GM13976 (cell line): ENCODE measurements around the gene HCN3.
"Not testable (repeated sequence)": the region's sequence is repeated elsewhere in the genome, so short reads cannot be mapped to it uniquely, and the experiment has no call there.

Experiments
- DNase-seq: peaks from one replicate; pipeline ENCODE4 v3.0.0; 2012; ENCODE audit warnings: low spot score
- in situ Hi-C: fragments of 300-500 bp; cut with MboI; formaldehyde crosslinking; loops from one replicate; pipeline ENCODE4 v1.12.0; 2022; ENCODE audit warnings: low sequenced_read_pairs, mixed read lengths, inconsistent platforms; ENCODE audit not compliant: unreplicated experiment
- TF ChIP-seq, protein P1 (sequence below): IDR thresholded peaks from 2 replicates; pipeline ENCODE4 v1.5.1; 2012; ENCODE audit warnings: borderline replicate concordance, mild to moderate bottlenecking; ENCODE audit not compliant: insufficient read depth; ENCODE audit errors: extremely low read depth, missing control alignments, control extremely low read depth

Gene HCN3

DNA sequence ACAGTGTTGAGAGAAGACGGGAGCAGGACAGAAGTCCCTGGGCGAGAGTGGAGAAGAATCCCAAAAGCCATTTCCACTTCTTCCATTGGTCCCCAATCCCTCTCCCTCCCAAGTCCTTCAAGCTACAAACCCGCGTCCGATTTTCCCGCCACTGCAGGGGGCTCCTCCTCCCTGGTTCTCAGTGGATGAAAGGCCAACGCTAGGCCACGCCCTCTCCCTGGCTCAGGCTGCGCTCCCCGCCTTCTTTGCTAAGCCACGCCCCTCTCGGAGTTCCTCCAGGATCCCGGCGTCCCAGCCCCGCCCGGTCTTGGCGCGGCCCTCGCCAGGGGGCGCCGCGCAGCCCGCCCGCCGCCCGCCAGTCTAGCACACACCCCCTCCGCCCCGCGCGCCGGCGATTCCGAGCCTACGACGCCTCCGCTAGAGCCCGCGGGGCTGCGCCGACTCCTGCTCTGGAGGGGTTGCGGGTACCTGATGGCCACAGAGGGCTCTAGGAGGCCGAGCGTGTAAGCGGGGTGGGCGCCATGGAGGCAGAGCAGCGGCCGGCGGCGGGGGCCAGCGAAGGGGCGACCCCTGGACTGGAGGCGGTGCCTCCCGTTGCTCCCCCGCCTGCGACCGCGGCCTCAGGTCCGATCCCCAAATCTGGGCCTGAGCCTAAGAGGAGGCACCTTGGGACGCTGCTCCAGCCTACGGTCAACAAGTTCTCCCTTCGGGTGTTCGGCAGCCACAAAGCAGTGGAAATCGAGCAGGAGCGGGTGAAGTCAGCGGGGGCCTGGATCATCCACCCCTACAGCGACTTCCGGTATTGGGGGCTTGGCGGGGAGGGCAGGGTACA lies at the start of gene HCN3:
Gene HCN3, plus strand, starts transcription at position 394 of the 832 bp plus-strand sequence. Its CDS starts 128 bp downstream, at position 522.
- TF ChIP-seq, protein P1, sequence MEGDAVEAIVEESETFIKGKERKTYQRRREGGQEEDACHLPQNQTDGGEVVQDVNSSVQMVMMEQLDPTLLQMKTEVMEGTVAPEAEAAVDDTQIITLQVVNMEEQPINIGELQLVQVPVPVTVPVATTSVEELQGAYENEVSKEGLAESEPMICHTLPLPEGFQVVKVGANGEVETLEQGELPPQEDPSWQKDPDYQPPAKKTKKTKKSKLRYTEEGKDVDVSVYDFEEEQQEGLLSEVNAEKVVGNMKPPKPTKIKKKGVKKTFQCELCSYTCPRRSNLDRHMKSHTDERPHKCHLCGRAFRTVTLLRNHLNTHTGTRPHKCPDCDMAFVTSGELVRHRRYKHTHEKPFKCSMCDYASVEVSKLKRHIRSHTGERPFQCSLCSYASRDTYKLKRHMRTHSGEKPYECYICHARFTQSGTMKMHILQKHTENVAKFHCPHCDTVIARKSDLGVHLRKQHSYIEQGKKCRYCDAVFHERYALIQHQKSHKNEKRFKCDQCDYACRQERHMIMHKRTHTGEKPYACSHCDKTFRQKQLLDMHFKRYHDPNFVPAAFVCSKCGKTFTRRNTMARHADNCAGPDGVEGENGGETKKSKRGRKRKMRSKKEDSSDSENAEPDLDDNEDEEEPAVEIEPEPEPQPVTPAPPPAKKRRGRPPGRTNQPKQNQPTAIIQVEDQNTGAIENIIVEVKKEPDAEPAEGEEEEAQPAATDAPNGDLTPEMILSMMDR, result peak; percentile 68
- peak; percentile 99 for DNase-seq
- in situ Hi-C loops, result no loop called here

DNA sequence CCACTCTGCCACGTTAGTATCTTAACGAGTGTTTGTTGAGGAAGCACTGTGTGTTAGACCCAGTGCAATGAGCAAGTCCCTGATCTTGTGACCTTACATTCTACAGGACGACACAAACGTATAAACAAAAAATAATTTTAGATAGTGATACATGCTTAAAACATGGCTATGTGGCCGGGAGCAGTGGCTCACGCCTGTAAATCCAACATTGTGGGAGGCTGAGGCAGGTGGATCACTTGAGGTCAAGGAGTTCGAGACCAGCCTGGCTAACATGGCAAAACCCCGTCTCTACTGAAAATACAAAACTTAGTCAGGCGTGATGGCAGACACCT lies 49.2 kb upstream of the HCN3 start:
- no peak for DNase-seq
- TF ChIP-seq, protein P1, result no peak
- in situ Hi-C loops, result no loop called here

DNA sequence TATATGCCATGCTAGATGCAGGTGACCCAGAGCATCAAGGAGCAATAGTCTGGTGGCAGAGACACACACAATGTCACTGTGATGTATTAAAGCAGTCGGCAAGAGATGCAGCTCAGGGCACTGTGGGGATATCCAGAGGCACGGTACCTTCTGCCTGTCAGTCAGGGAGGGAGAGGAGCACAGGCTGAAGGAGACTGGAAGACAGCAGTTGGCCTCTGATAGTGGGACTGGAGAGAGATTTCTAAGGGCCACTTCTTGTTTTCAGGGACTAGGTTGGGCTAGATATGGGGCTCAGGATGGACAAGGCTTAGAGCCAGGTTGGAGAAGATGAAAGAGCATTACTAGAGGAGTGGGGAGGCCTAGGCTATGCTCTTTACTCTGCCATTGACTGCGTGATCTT lies 46.0 kb upstream of the HCN3 start:
- in situ Hi-C loops, DNase-seq: not testable (repeated sequence)

DNA sequence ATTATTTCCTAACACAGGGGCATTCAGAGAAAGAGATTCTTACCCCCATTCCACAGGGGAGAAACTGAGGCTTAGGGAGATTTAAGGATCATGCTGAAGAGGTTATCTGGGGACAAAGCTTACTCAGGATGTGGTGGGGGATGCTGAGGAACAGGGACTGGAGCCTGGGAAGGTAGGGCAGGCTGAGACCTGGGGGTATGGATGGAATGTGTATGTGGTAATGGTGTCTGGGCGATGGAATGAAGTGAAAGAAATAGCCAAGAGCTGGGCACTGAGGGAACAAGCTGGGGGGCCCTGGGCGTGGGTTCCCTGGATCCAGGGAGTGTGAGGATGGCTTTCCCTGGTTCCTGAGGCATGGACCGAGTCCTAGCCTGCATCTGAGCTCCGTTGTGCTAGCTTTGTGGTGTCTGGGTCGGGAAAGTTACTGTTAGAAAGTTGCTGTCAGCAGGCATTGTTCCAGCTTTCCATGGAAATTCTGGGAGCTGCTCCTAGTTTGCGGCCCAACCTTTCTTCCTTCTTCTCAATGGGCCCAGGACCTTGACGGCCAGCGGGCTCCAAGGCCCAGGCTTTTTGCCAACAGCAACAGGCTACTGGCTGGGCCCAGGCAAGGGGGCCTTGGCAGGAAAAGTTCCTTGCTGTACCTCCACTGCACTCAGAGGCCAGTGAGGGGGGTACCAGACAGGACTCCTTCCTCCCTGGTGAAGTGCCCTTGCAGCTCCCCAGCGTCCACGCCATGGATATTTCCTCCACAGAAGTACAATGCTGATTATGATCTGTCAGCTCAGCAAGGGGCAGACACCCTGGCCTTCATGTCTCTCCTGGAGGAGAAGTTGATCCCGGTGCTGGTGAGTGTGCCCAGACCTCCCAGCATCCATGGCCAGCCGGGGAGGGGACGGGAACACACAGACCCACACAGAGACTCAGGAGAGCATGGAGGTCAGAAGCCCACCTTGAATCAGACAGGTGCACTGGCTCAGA lies 45.0 kb upstream of the HCN3 start:
- in situ Hi-C loops, DNase-seq: not testable (repeated sequence)

DNA sequence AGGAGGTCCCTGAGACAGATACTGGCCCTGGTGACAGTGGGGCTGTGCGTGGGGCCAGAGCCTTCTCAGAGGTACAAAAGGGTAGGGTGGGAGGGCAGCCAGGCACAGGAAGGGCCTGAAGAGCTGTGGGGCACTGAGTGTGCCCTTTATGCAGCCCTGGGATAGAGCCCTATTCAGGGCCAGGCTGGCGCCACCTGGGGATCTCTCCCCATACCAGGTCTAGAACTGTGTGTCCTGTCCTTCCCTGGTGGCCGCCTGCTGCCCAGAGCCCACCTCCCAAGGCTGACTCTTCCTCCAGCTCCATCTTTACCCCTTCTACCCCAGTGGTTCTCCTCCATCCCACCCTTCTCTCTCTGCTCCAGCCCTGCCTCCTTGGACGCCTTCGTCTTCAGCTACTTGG lies 43.8 kb upstream of the HCN3 start:
- DNase-seq, in situ Hi-C loops: not testable (repeated sequence)

DNA sequence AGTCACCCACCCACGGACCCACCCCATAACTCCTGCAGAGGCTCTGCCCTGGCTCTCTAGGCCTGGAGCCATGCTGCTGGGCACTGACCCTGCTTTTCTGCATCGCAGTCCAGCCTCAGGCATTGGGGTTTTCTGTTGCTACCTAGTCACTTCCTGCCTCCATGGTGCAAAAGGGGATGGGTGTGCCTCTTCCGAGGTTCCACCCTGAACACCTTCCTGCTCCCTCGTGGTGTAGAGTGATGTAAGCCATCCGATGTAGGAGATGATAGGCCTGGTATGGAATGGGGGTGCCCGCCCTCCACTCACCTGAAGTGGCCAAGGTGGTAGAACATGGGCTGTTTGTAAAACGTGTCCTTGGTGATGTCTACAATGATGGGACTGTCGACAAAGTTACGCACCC lies 41.9 kb upstream of the HCN3 start:
- in situ Hi-C loops, DNase-seq: not testable (repeated sequence)

DNA sequence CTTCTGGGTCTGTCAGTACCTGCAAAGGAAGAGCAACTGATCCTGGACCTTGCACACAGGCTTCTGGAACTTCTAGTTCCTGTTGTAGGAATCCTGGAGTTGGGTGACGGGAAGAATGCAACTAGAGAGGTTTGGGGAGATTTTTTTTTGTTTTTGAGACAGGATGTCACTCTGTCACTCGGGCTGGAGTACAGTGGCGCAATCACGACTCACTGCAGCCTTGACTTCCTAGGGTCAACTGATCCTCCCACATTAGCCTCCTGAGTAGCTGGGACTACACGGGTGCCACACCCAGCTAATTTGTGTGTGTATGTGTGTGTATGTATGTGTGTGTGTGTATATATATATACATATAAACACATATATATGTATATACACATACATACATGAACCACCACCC lies 40.8 kb upstream of the HCN3 start:
- TF ChIP-seq, protein P1, result no peak
- in situ Hi-C loops, result no loop called here
- DNase-seq, result no peak

DNA sequence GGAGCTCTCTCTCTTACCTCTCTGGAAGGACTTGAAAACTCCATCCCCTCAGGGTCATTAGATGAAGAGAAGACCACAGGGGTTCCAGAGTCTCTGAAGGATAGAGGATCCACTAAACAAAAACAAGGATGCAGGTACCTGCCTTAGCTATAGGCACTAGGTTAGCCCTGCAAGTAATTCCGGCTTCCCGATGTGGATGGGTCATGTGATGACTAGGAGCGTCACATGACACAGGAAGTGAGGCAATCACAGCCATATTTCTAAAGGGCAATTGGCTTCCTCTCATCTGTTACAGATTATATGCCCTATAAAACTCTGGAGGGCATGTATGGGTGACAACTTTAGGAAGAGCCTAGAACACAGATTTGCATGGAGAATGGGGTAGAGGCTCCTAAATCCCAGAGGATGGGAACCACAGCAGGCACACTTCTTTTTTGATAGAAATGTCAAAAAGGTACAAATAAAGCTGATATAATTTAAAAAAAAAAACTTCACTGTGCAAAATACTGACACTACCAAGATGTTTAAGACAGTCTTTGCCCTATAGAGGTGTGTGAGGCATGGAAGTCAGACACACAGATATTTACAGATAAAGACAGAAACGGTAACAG lies 36.1 kb upstream of the HCN3 start:
- in situ Hi-C loops, result no loop called here
- DNase-seq, result peak; percentile 78
- TF ChIP-seq, protein P1, result no peak
